Parathyroid adenoma (tissue), 2 donors: ENCODE results near the gene ODAPH.
"Not testable (repeated sequence)": the region's sequence is repeated elsewhere in the genome, so short reads cannot be mapped to it uniquely, and the experiment has no call there.

Experiments used
- H2AFZ ChIP-seq: fragments of 300-600 bp; sonication (generic); one replicate; pipeline ENCODE4 v1.7.0; 2017; ENCODE audit warnings: antibody characterized with exemption, mild to moderate bottlenecking
- H3K27ac ChIP-seq: fragments of 300-600 bp; sonication (generic); one replicate; pipeline ENCODE4 v1.7.0; 2017
- H3K27me3 ChIP-seq: fragments of 300-600 bp; sonication (generic); one replicate; pipeline ENCODE4 v1.7.0; 2017; ENCODE audit warnings: low read length; ENCODE audit not compliant: control insufficient read depth, insufficient read depth
- H3K36me3 ChIP-seq: fragments of 300-600 bp; sonication (generic); one replicate; pipeline ENCODE4 v1.7.0; 2017; ENCODE audit warnings: low read length; ENCODE audit not compliant: control insufficient read depth, insufficient read depth
- H3K4me1 ChIP-seq: fragments of 300-600 bp; sonication (generic); one replicate; pipeline ENCODE4 v1.7.0; 2017; ENCODE audit warnings: control low read depth
- H3K4me2 ChIP-seq: fragments of 300-600 bp; sonication (generic); one replicate; pipeline ENCODE4 v1.7.0; 2017; ENCODE audit warnings: low read length
- H3K4me3 ChIP-seq: fragments of 300-600 bp; sonication (generic); one replicate; pipeline ENCODE4 v1.7.0; 2017; ENCODE audit warnings: low read depth, low read length
- H3K79me2 ChIP-seq: fragments of 300-600 bp; sonication (generic); one replicate; pipeline ENCODE4 v1.7.0; 2017; ENCODE audit warnings: control low read depth
- H3K9ac ChIP-seq: fragments of 300-600 bp; sonication (generic); one replicate; pipeline ENCODE4 v1.7.0; 2017; ENCODE audit warnings: mild to moderate bottlenecking
- H3K9me3 ChIP-seq: fragments of 300-600 bp; sonication (generic); one replicate; pipeline ENCODE4 v1.7.0; 2017; ENCODE audit warnings: low read length; ENCODE audit not compliant: control insufficient read depth
- CTCF ChIP-seq: fragments of 300-600 bp; sonication (generic); IDR thresholded peaks from one replicate; pipeline ENCODE4 v1.7.0; 2017; ENCODE audit warnings: antibody characterized with exemption, mild to moderate bottlenecking
- donor health status: primary hyperparathyroidism.

Gene ODAPH

GRCh38 chr4:75513526-75514130, 42.2 kb upstream of the ODAPH start:
- no peaks in the 10 kb centered on the region for H3K27me3 ChIP-seq
- H2AFZ ChIP-seq: peak overlapping the region; percentile 84
- no peaks in the 10 kb centered on the region for H3K36me3 ChIP-seq
- H3K9ac ChIP-seq: no peak overlapping the region
- TF ChIP-seq CTCF: no peak
- no peaks in the 10 kb centered on the region for H3K79me2 ChIP-seq
- H3K9me3 ChIP-seq: no peaks in the 10 kb centered on the region
- H3K4me1 ChIP-seq: peaks cover 8% of the 10 kb centered on the region
- H3K4me2 ChIP-seq: peak overlapping the region; percentile 83
- H3K4me3 ChIP-seq: peak overlapping the region; percentile 95
- peak overlapping the region; percentile 96 for H3K27ac ChIP-seq

GRCh38 chr4:75514131-75514948, 41.5 kb upstream of the ODAPH start, which contains the start of the genes RCHY1 and THAP6:
Gene RCHY1, minus strand, starts transcription at chr4:75514403. Its CDS starts 117 bp downstream, at chr4:75514286.
Gene THAP6, plus strand, starts transcription at chr4:75514473. Its CDS starts 980 bp downstream, at chr4:75515453.
- TF ChIP-seq CTCF: no peak
- H3K9ac ChIP-seq: no peak within 1 kb of the TSS
- H3K36me3 ChIP-seq: no peaks in the 10 kb centered on the region
- H3K79me2 ChIP-seq: no peaks in the 10 kb centered on the region
- H3K4me1 ChIP-seq: peaks cover 8% of the 10 kb centered on the region
- peak within 1 kb of the TSS; percentile 84 for H2AFZ ChIP-seq
- H3K9me3 ChIP-seq: no peaks in the 10 kb centered on the region
- peak within 1 kb of the TSS; percentile 96 for H3K27ac ChIP-seq
- peak within 1 kb of the TSS; percentile 83 for H3K4me2 ChIP-seq
- H3K27me3 ChIP-seq: no peaks in the 10 kb centered on the region
- peak within 1 kb of the TSS; percentile 95 for H3K4me3 ChIP-seq

- no peaks in the 10 kb centered on the region for H3K9me3 ChIP-seq
- H3K4me2 ChIP-seq: peak overlapping the region; percentile 83
- peak overlapping the region; percentile 84 for H2AFZ ChIP-seq
- H3K36me3 ChIP-seq: no peaks in the 10 kb centered on the region
- no peaks in the 10 kb centered on the region for H3K27me3 ChIP-seq
- peak overlapping the region; percentile 95 for H3K4me3 ChIP-seq
- no peak overlapping the region for H3K9ac ChIP-seq
- peak overlapping the region; percentile 96 for H3K27ac ChIP-seq
- no peak for TF ChIP-seq CTCF
- peaks cover 8% of the 10 kb centered on the region for H3K4me1 ChIP-seq
- no peaks in the 10 kb centered on the region for H3K79me2 ChIP-seq
Observed at GRCh38 chr4:75514949-75515612, 40.8 kb upstream of the ODAPH start.

- no peak overlapping the region for H3K27ac ChIP-seq
- TF ChIP-seq CTCF: no peak
Observed at GRCh38 chr4:75516144-75516543, 39.7 kb upstream of the ODAPH start.

GRCh38 chr4:75519452-75519851, 36.4 kb upstream of the ODAPH start:
- H3K36me3 ChIP-seq, H3K9me3 ChIP-seq: not testable (repeated sequence)

More at GRCh38 chr4:75516144-75516543, 39.7 kb upstream of the ODAPH start:
- Histone ChIP-seq H3K27me3 (no peaks in the 10 kb centered on the region), H3K4me3 (no peak overlapping the region), H3K4me2 (no peak overlapping the region), H3K36me3 (no peaks in the 10 kb centered on the region), H3K79me2 (no peaks in the 10 kb centered on the region), H3K9me3 (no peaks in the 10 kb centered on the region), H3K4me1 (peaks cover 8% of the 10 kb centered on the region), H3K9ac (no peak overlapping the region), H2AFZ (no peak overlapping the region)

More at GRCh38 chr4:75519452-75519851, 36.4 kb upstream of the ODAPH start:
- H3K4me1 ChIP-seq, H3K79me2 ChIP-seq, H3K9ac ChIP-seq, H2AFZ ChIP-seq, H3K4me3 ChIP-seq, H3K4me2 ChIP-seq, H3K27me3 ChIP-seq, H3K27ac ChIP-seq: not testable (repeated sequence)
